ENCODE measurements around the gene RMI1.

RMI1 gene

DNA sequence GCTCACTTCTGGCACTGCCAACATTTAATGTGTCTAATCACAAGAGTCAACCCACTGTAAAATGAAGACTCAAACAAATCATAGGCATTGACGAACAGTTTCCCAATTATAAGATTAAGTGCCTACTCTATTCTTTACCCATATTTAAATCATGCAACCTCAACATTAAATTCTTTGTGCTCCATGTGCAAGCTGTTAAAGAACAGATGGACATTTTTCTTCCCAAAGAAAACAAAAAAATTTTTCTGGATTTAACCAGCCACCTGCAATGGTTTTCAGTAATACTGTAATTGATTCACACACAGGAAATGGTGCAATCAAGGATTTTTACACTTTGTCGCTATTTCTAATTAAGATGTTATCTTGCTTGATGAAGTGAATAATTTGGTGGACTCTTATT is 4.2 kb upstream of the RMI1 start:
- TF ChIP-seq, protein P1, sequence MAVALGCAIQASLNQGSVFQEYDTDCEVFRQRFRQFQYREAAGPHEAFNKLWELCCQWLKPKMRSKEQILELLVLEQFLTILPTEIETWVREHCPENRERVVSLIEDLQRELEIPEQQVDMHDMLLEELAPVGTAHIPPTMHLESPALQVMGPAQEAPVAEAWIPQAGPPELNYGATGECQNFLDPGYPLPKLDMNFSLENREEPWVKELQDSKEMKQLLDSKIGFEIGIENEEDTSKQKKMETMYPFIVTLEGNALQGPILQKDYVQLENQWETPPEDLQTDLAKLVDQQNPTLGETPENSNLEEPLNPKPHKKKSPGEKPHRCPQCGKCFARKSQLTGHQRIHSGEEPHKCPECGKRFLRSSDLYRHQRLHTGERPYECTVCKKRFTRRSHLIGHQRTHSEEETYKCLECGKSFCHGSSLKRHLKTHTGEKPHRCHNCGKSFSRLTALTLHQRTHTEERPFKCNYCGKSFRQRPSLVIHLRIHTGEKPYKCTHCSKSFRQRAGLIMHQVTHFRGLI (tag by site-specific recombination; IDR thresholded peaks at IDR 0.05) = no peak
- TF ChIP-seq ZNF211 (tag by site-specific recombination; IDR thresholded peaks at IDR 0.05; ENCODE audit: low read depth) (no peak), ZNF10 (tag by site-specific recombination; IDR thresholded peaks at IDR 0.05) (no peak), EGR2 (tag by site-specific recombination; IDR thresholded peaks at IDR 0.05; ENCODE audit: low read depth) (no peak), ZNF560 (tag by site-specific recombination; IDR thresholded peaks at IDR 0.05; ENCODE audit: borderline replicate concordance) (no peak), ZNF561 (tag by site-specific recombination; IDR thresholded peaks at IDR 0.05; ENCODE audit: borderline replicate concordance) (no peak), MZF1 (tag by site-specific recombination; IDR thresholded peaks at IDR 0.05; ENCODE audit: borderline replicate concordance) (no peak), ZNF530 (tag by site-specific recombination; IDR thresholded peaks at IDR 0.05; ENCODE audit: low read depth) (no peak), ZNF221 (tag by site-specific recombination; IDR thresholded peaks at IDR 0.05; ENCODE audit: borderline replicate concordance) (no peak)
- Histone ChIP-seq H3K4me3 (ENCODE audit: low read depth, low read length) (no peak overlapping the region), H3K9me3 (ENCODE audit: control insufficient read depth, insufficient read depth, low read depth, low read length) (no peaks in the 10 kb centered on the region), H3K36me3 (ENCODE audit: control insufficient read depth in 2 of 2, insufficient read depth in 1 of 2, low read length in 2 of 2) (peaks cover 36 to 80% of the 10 kb centered on the region in 2 experiments; a peak in 2 of 3 replicates), H3K4me1 (ENCODE audit: control insufficient read depth, insufficient read depth, low read length) (no peaks in the 10 kb centered on the region), H3K27ac (ENCODE audit: extremely low read depth, low read depth, low read length) (no peak overlapping the region)
- ChIA-PET POLR2A (interaction anchor here (0.7 to 5.3 kb wide), 2 partner anchors 13 to 211 kb away, joined by 4 to 57 read pairs; no protein-coding TSS in a partner anchor), CTCF (interaction anchor here (1.1 to 1.4 kb wide), 2 partner anchors 39 to 197 kb away, joined by 5 read pairs; no protein-coding TSS in a partner anchor)

DNA sequence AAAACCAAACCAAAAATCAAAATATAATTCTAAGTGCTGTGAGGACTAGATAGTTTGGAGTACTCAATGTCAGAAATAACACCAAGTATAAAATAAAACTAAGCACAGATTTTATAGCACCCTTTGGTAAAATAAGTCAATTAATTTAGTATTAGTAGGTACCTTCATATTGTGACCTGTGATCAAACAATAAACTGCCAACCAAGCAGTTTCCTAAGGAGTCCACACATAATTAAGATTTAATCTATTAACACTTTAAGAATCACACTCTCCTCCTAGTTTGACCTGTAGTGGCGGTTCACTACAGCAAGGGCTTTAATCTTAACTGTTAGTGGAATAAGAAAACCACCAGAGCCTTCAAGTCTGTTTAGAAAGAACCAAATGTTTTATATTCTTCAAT is 3.4 kb upstream of the RMI1 start:
- Histone ChIP-seq H3K4me3 (ENCODE audit: low read depth, low read length) (peak overlapping the region; percentile 98), H3K4me1 (ENCODE audit: control insufficient read depth, insufficient read depth, low read length) (no peaks in the 10 kb centered on the region), H3K36me3 (ENCODE audit: control insufficient read depth in 2 of 2, insufficient read depth in 1 of 2, low read length in 2 of 2) (peaks cover 30 to 72% of the 10 kb centered on the region in 2 experiments; a peak in 2 of 3 replicates), H3K9me3 (ENCODE audit: control insufficient read depth, insufficient read depth, low read depth, low read length) (no peaks in the 10 kb centered on the region), H3K27ac (ENCODE audit: extremely low read depth, low read depth, low read length) (no peak overlapping the region)
- no peak for TF ChIP-seq ZNF416 (tag by site-specific recombination; IDR thresholded peaks at IDR 0.05)
- TF ChIP-seq, protein P2, sequence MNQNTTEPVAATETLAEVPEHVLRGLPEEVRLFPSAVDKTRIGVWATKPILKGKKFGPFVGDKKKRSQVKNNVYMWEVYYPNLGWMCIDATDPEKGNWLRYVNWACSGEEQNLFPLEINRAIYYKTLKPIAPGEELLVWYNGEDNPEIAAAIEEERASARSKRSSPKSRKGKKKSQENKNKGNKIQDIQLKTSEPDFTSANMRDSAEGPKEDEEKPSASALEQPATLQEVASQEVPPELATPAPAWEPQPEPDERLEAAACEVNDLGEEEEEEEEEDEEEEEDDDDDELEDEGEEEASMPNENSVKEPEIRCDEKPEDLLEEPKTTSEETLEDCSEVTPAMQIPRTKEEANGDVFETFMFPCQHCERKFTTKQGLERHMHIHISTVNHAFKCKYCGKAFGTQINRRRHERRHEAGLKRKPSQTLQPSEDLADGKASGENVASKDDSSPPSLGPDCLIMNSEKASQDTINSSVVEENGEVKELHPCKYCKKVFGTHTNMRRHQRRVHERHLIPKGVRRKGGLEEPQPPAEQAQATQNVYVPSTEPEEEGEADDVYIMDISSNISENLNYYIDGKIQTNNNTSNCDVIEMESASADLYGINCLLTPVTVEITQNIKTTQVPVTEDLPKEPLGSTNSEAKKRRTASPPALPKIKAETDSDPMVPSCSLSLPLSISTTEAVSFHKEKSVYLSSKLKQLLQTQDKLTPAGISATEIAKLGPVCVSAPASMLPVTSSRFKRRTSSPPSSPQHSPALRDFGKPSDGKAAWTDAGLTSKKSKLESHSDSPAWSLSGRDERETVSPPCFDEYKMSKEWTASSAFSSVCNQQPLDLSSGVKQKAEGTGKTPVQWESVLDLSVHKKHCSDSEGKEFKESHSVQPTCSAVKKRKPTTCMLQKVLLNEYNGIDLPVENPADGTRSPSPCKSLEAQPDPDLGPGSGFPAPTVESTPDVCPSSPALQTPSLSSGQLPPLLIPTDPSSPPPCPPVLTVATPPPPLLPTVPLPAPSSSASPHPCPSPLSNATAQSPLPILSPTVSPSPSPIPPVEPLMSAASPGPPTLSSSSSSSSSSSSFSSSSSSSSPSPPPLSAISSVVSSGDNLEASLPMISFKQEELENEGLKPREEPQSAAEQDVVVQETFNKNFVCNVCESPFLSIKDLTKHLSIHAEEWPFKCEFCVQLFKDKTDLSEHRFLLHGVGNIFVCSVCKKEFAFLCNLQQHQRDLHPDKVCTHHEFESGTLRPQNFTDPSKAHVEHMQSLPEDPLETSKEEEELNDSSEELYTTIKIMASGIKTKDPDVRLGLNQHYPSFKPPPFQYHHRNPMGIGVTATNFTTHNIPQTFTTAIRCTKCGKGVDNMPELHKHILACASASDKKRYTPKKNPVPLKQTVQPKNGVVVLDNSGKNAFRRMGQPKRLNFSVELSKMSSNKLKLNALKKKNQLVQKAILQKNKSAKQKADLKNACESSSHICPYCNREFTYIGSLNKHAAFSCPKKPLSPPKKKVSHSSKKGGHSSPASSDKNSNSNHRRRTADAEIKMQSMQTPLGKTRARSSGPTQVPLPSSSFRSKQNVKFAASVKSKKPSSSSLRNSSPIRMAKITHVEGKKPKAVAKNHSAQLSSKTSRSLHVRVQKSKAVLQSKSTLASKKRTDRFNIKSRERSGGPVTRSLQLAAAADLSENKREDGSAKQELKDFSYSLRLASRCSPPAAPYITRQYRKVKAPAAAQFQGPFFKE (tag by site-specific recombination; IDR thresholded peaks at IDR 0.05; ENCODE audit: borderline replicate concordance) = no peak
- TF ChIP-seq BCL11A (tag by site-specific recombination; IDR thresholded peaks at IDR 0.05; ENCODE audit: low read depth) = no peak
- TF ChIP-seq ZXDB (tag by site-specific recombination; IDR thresholded peaks at IDR 0.05) = no peak
- no peak for TF ChIP-seq GLIS2 (tag by site-specific recombination; IDR thresholded peaks at IDR 0.05)
- CTCF ChIA-PET = interaction anchor here (1.1 to 2.2 kb wide), 2 partner anchors 196 to 284 kb away, joined by 5 to 6 read pairs; no protein-coding TSS in a partner anchor
- POLR2A ChIA-PET = interaction anchor here (0.6 to 5.3 kb wide), 3 partner anchors 14 to 210 kb away, joined by 3 to 57 read pairs (median 4); no protein-coding TSS in a partner anchor

Measured in HEK293 (cell line).